Measurements from ENCODE around the gene GDPD3. TPM values are rescaled to one million over a fixed set of nuclear protein-coding genes. Genes with fewer than 3 reads are reported as not detected.

The GDPD3 gene
- total and polyA plus RNA-seq, 2 of the 13 experiments (the other 11 are each of a cell fraction or from before 2014, with no cell fraction given) = 18.7 to 20.6 TPM

- TF ChIP-seq, protein P1, sequence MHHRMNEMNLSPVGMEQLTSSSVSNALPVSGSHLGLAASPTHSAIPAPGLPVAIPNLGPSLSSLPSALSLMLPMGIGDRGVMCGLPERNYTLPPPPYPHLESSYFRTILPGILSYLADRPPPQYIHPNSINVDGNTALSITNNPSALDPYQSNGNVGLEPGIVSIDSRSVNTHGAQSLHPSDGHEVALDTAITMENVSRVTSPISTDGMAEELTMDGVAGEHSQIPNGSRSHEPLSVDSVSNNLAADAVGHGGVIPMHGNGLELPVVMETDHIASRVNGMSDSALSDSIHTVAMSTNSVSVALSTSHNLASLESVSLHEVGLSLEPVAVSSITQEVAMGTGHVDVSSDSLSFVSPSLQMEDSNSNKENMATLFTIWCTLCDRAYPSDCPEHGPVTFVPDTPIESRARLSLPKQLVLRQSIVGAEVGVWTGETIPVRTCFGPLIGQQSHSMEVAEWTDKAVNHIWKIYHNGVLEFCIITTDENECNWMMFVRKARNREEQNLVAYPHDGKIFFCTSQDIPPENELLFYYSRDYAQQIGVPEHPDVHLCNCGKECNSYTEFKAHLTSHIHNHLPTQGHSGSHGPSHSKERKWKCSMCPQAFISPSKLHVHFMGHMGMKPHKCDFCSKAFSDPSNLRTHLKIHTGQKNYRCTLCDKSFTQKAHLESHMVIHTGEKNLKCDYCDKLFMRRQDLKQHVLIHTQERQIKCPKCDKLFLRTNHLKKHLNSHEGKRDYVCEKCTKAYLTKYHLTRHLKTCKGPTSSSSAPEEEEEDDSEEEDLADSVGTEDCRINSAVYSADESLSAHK (CRISPR knock-in tag; IDR thresholded peaks at IDR 0.05; ENCODE audit: borderline replicate concordance) = peak; percentile 32
- TF ChIP-seq NRL (CRISPR knock-in tag; IDR thresholded peaks at IDR 0.05; ENCODE audit: borderline replicate concordance) (peak; percentile 98), ZNF605 (CRISPR knock-in tag; IDR thresholded peaks at IDR 0.05) (peak; percentile 98), ZNF138 (CRISPR knock-in tag; IDR thresholded peaks at IDR 0.05; ENCODE audit: low read depth) (peak; percentile 93), NR0B2 (CRISPR knock-in tag; IDR thresholded peaks at IDR 0.05) (peak; percentile 82), ARID5B (CRISPR knock-in tag; IDR thresholded peaks at IDR 0.05) (no peak; the same call in none of the 2 replicates), SP140L (CRISPR knock-in tag; IDR thresholded peaks at IDR 0.05; ENCODE audit: borderline replicate concordance) (no peak), KMT2B (CRISPR knock-in tag; IDR thresholded peaks at IDR 0.05) (peak; percentile 93), SIN3A (IDR thresholded peaks at IDR 0.05; ENCODE audit: borderline replicate concordance, low read depth, low read length) (peak; percentile 94), STAG1 (CRISPR knock-in tag; IDR thresholded peaks at IDR 0.05) (no peak; the same call in 1 of the 2 replicates), ZNF274 (CRISPR knock-in tag; IDR thresholded peaks at IDR 0.05) (peak; percentile 87), TARDBP (CRISPR knock-in tag; IDR thresholded peaks at IDR 0.05) (peak; percentile 94), ZNF670 (CRISPR knock-in tag; IDR thresholded peaks at IDR 0.05; ENCODE audit: borderline replicate concordance) (peak; percentile 96; the same call in 1 of the 2 replicates), XRCC5 (optimal IDR thresholded peaks at IDR 0.05; ENCODE audit: low read length) (peak; percentile 91), U2AF1 (optimal IDR thresholded peaks at IDR 0.05; ENCODE audit: low read depth, low read length) (peak; percentile 27), TOPORS (CRISPR knock-in tag; IDR thresholded peaks at IDR 0.05) (peak; percentile 88), ZBTB7B (CRISPR knock-in tag; IDR thresholded peaks at IDR 0.05) (no peak; the same call in none of the 2 replicates), REPIN1 (CRISPR knock-in tag; IDR thresholded peaks at IDR 0.05; ENCODE audit: borderline replicate concordance, low read depth) (peak; percentile 93), ZNF562 (CRISPR knock-in tag; IDR thresholded peaks at IDR 0.05; ENCODE audit: borderline replicate concordance) (no peak)
- TF ChIP-seq, protein P2, sequence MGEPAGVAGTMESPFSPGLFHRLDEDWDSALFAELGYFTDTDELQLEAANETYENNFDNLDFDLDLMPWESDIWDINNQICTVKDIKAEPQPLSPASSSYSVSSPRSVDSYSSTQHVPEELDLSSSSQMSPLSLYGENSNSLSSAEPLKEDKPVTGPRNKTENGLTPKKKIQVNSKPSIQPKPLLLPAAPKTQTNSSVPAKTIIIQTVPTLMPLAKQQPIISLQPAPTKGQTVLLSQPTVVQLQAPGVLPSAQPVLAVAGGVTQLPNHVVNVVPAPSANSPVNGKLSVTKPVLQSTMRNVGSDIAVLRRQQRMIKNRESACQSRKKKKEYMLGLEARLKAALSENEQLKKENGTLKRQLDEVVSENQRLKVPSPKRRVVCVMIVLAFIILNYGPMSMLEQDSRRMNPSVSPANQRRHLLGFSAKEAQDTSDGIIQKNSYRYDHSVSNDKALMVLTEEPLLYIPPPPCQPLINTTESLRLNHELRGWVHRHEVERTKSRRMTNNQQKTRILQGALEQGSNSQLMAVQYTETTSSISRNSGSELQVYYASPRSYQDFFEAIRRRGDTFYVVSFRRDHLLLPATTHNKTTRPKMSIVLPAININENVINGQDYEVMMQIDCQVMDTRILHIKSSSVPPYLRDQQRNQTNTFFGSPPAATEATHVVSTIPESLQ (CRISPR knock-in tag; conservative IDR thresholded peaks at IDR 0.05) = peak; percentile 60; the same call in 1 of the 2 replicates
These were observed 48.0 kb downstream of the GDPD3 start, which contains the start of gene ALDOA (continued) for GRCh38 chr16:30065102-30065942.

Measured in HepG2 (cell line).